Transverse colon (tissue), 4 donors: ENCODE data around the gene TMEM240.

Experiments
- CTCF ChIP-seq, 5 experiments: fragments of 200-600 bp in 3 of 5; fragments of 450-650 bp in 2 of 5; sonication (generic) in 3 of 5; IDR thresholded peaks; 1 replicate in 2 of 5; 2 replicates in 3 of 5; pipeline ENCODE4 v1.5.1; 2016 to 2017; ENCODE audit warnings: antibody characterized with exemption in 5 of 5, inconsistent platforms in 3 of 5, mild to moderate bottlenecking in 2 of 5, moderate library complexity in 1 of 5
- EP300 ChIP-seq: sonication (generic); formaldehyde crosslinking; IDR thresholded peaks from one replicate; pipeline ENCODE4 v1.6.1; 2017; ENCODE audit warnings: antibody characterized with exemption, low read depth
- POLR2A ChIP-seq: fragments of 450-650 bp; IDR thresholded peaks from one replicate; pipeline ENCODE4 v1.6.1; 2016; ENCODE audit warnings: antibody characterized with exemption, mild to moderate bottlenecking, moderate library complexity
- POLR2AphosphoS5 ChIP-seq, 3 donors: sonication (generic); formaldehyde crosslinking; IDR thresholded peaks; one replicate each; pipeline ENCODE4 v1.6.1; 2016; ENCODE audit warnings: antibody characterized with exemption in 3 of 3

GRCh38 chr1:1531947-1532346 lies 8.5 kb downstream of the TMEM240 start:
- TF ChIP-seq CTCF (IDR thresholded peaks at IDR 0.05), result no peak
- no peak for TF ChIP-seq POLR2AphosphoS5 (IDR thresholded peaks at IDR 0.05)
- no peak for TF ChIP-seq POLR2A
- no peak for TF ChIP-seq EP300
